Mucosa of descending colon (tissue), 3 donors: ENCODE results near the gene ZNF345. TPM values are rescaled to one million over a fixed set of nuclear protein-coding genes. Genes with fewer than 3 reads are reported as not detected.
A peak's percentile ranks its signal among the peaks of the same experiment; 100 is the strongest.

Experiments used
- ATAC-seq: fragments of 200-7000 bp; cut with Tn5 transposase; one replicate; pipeline ENCODE4 v1.9.1; 2020; ENCODE audit warnings: mild to moderate bottlenecking, moderate library complexity
- DNase-seq, 3 donors: peaks; one replicate each; pipeline ENCODE4 v3.0.0-alpha.2; 2020
- H3K36me3 ChIP-seq: fragments of 200-600 bp; one replicate; pipeline ENCODE4 v1.8.0; 2021; ENCODE audit warnings: low read depth, mild to moderate bottlenecking
- H3K4me1 ChIP-seq: fragments of 200-600 bp; one replicate; pipeline ENCODE4 v1.8.0; 2021; ENCODE audit warnings: low read depth, mild to moderate bottlenecking
- H3K4me3 ChIP-seq: fragments of 200-600 bp; one replicate; pipeline ENCODE4 v1.8.0; 2021; ENCODE audit warnings: mild to moderate bottlenecking
- H3K9me3 ChIP-seq: fragments of 200-600 bp; one replicate; pipeline ENCODE4 v1.8.0; 2021; ENCODE audit warnings: mild to moderate bottlenecking
- CTCF ChIP-seq: fragments of 200-600 bp; IDR thresholded peaks from one replicate; pipeline ENCODE4 v1.8.0; 2022; ENCODE audit warnings: antibody characterized with exemption, mild to moderate bottlenecking
- intact Hi-C, 2 donors: fragments of 100-400 bp; cut with DNase I in 1 of 2; cut with micrococcal nuclease in 1 of 2; formaldehyde crosslinking; loops; one replicate each; pipeline versions ENCODE4 v1.11.0 to v1.11.1; 2022; cut with DNase I, micrococcal nuclease
- total RNA-seq, 3 donors: library from RNA; stranded (reverse); fragmentation: NEBNext Ultra II Directional in 2 of 3; extraction: Animal tissue kit (Norgen Biotek cat#: 25700) in 2 of 3; gene quantifications; one replicate each; pipeline versions ENCODE4 v1.2.1 to v1.2.4, GENCODE V29; 2021 to 2023
- donor health status: DM: no; HTN: no; CAD: no; lungs with moderate emphysema.
- donor health status: DM: no; HTN: no; CAD: no.
- donor health status: DM: no; HTN: yes; CAD: no.

Gene ZNF345
- total RNA-seq, 3 donors from 2014 or later, result 3.4 to 7.8 (median 5.8) TPM

- intact Hi-C loops, result no loop called here
- H3K4me1 ChIP-seq, result no peaks in the 10 kb centered on the region
- no peak for DNase-seq
- TF ChIP-seq CTCF, result no peak
- peaks cover 82% of the 10 kb centered on the region for H3K9me3 ChIP-seq
- H3K4me3 ChIP-seq, result no peak overlapping the region
- ATAC-seq, result no peak
- H3K36me3 ChIP-seq, result no peaks in the 10 kb centered on the region
These were observed 17.2 kb upstream of the ZNF345 start for GRCh38 chr19:36833430-36833829.

DNA sequence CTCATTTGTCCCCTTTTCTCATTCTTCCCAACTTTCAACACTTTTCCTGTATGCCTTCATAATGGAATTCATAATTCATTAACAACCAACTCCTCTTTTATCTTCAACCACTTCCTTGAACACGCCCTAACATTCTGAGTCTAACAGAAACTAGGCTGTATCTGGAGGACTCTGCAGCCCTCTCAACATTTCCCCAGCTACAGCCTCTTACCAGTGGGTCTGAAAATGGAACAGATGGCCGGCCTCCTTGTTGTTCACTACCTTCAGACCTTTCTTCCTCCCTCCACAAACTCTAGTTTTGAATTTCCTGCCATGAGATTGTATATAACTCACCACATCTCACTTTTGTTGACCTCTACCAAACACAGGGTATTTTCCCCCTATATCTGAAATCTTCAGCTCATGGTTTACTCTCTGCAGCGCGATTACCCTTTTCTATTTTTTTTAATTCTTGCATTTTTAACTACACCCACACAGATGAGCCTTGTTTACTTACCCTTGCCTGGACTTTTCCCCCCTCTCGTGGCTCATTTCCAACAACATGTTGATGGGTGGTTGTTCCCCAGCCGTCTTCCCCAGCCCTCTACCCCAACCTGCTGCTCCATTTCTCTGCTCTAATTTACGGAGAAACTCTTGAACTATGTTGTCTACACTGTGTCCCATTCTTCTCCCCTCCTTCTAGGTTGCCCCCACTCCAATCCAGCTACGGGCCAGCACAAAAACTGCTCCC, 13.3 kb upstream of the ZNF345 start:
- peak overlapping the region; percentile 40 for H3K4me3 ChIP-seq
- no peak for TF ChIP-seq CTCF
- H3K36me3 ChIP-seq, result no peaks in the 10 kb centered on the region
- DNase-seq, result no peak
- H3K4me1 ChIP-seq, result no peaks in the 10 kb centered on the region
- H3K9me3 ChIP-seq, result peaks cover 43% of the 10 kb centered on the region
- no peak for ATAC-seq
- intact Hi-C loops, result no loop called here

DNA sequence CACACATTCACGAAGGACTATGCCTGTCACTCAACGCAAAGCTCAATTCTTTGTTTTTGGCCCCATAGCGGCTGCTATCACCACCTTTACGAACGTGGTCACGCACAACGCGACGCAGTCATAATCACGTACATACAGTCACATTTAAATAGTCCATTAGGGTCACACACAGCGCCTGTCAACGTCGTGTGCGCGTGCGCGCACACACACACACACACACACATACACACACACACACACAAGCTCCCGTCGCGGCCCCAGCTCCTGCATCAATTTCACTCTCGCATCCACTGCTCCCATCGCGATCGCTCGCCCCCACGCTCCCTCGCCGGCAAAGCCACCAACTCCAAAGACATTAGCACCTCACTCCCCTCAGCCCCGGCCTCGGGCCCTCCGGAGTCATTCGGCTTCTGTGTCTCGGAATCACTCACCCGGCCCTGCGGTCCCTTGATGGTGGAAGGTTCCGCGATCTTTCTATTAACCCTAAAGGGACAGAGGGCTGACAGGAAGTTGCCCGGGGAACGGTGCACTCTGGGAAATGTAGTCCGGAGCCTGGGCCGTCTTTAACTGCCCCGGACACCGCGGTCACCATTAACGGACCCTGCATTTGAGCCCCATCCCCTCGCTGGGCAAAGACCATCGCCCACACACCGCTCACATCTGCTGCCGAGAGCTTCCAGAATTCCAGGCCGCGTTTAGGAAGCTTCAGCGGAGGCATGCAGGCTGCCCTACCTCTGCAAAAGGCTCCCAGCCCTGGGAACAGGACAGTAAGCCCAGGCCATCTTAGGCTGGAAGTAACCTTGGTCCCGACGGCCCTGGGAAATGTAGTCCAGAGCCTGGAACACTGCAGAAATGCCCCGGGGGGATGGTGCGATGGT, 12.5 kb upstream of the ZNF345 start, which contains the start of gene ZNF790:
Gene ZNF790 (minus strand): TSS at position 482 of the 878 bp plus-strand sequence. CDS start 12,768 bp downstream, outside the sequence.
- DNase-seq, result peak; percentile 88 to 94 (median 88)
- intact Hi-C loops, result no loop called here
- no peaks in the 10 kb centered on the region for H3K36me3 ChIP-seq
- TF ChIP-seq CTCF, result no peak
- peak within 1 kb of the TSS; percentile 40 for H3K4me3 ChIP-seq
- peak; percentile 99 for ATAC-seq
- H3K4me1 ChIP-seq, result no peaks in the 10 kb centered on the region
- peaks cover 35% of the 10 kb centered on the region for H3K9me3 ChIP-seq

DNA sequence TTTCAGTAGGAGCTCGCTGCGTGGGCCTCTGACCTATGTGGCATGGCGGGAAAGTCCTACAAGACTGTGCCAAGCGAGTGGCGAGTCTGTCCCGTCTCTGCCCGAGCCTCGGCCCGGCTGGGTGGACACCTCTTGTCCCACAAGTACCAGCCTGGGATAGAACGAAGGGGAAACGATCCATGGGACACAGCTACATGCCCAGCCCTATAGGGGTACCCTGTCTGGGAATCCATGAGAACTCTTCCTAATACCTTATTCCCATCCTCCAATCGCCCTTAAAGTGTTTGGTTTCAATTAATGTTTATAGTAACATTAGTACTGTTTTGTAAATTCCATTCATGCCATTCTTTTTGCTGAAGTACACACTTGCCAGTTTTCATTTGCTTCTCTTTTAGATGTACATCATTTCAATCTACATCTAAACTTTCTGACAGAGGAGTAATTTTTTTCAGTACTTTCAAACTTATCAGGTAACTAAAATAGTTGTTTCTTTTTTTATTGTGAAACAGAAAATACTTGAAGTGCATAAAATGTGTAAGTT, 11.8 kb upstream of the ZNF345 start:
- peaks cover 33% of the 10 kb centered on the region for H3K9me3 ChIP-seq
- intact Hi-C loops, result no loop called here
- no peak for TF ChIP-seq CTCF
- no peak overlapping the region for H3K4me3 ChIP-seq
- no peaks in the 10 kb centered on the region for H3K36me3 ChIP-seq
- ATAC-seq (no peak), DNase-seq (no peak)
- H3K4me1 ChIP-seq, result no peaks in the 10 kb centered on the region

GRCh38 chr19:36847968-36848367, 2.7 kb upstream of the ZNF345 start:
- Histone ChIP-seq H3K36me3 (no peaks in the 10 kb centered on the region), H3K4me3 (no peak overlapping the region), H3K4me1 (peaks cover 9% of the 10 kb centered on the region), H3K9me3 (peaks cover 5% of the 10 kb centered on the region)
- DNase-seq, result no peak
- no peak for ATAC-seq
- no peak for TF ChIP-seq CTCF
- intact Hi-C loops, result no loop called here
